SK-N-SH (cell line): Measurements from ENCODE around the gene HPX. TPM values are rescaled to one million over a fixed set of nuclear protein-coding genes. Genes with fewer than 3 reads are reported as not detected.
A peak's percentile ranks its signal among the peaks of the same experiment; 100 is the strongest.

ENCODE experiments used
- CTCF ChIA-PET: fragments of 300-600, 350-600 bp; formaldehyde crosslinking; extraction: SDS; loops from one replicate; lab custom pipeline; 2021; lab: Yijun Ruan, JAX
- POLR2A ChIA-PET: fragments of 350-600 bp; sonication (Branson Sonifier 250); formaldehyde crosslinking; extraction: SDS; loops from one replicate; lab custom pipeline; 2020; ENCODE audit warnings: antibody characterized with exemption, inconsistent platforms; lab: Yijun Ruan, JAX
- DNase-seq: peaks from one replicate; pipeline ENCODE4 v3.0.0; 2012
- H2AFZ ChIP-seq: fragments of 200-600 bp; sonication (generic); 2 replicates; pipeline ENCODE4 v1.8.1; 2016; ENCODE audit warnings: antibody characterized with exemption, mild to moderate bottlenecking, low read depth
- H3F3A ChIP-seq: fragments of 200-600 bp; sonication (generic); replicated peaks from 2 replicates; pipeline ENCODE3; 2016; ENCODE audit warnings: antibody characterized with exemption, mild to moderate bottlenecking; ENCODE audit not compliant: insufficient read depth
- H3K27ac ChIP-seq, 2 experiments: fragments of 200-500 bp in 1 of 2; fragments of 200-600 bp in 1 of 2; sonication (Bioruptor generic) in 1 of 2; sonication (generic), shearing (Covaris generic) in 1 of 2; 2 replicates each; pipeline versions ENCODE4 v1.5.1 to v1.6.1; 2014 to 2016; ENCODE audit warnings: low read depth in 2 of 2, inconsistent platforms in 1 of 2, low read length in 1 of 2, mild to moderate bottlenecking in 1 of 2, mixed read lengths in 1 of 2
- H3K27me3 ChIP-seq: fragments of 200-600 bp; sonication (generic), shearing (Covaris generic); 2 replicates; pipeline ENCODE4 v1.6.1; 2016; ENCODE audit warnings: mixed run types; ENCODE audit not compliant: insufficient read depth
- H3K36me3 ChIP-seq, 2 experiments: fragments of 200-500 bp in 1 of 2; fragments of 200-600 bp in 1 of 2; sonication (Bioruptor generic) in 1 of 2; sonication (generic) in 1 of 2; replicated peaks in 1 of 2; 2 replicates each; pipeline versions ENCODE3 to v1.5.1; 2014 to 2016; ENCODE audit warnings: low read length in 1 of 2, mild to moderate bottlenecking in 1 of 2; ENCODE audit not compliant: insufficient read depth in 2 of 2, control insufficient read depth in 1 of 2
- H3K4me1 ChIP-seq, 2 experiments: fragments of 200-500 bp in 1 of 2; fragments of 200-600 bp in 1 of 2; sonication (Bioruptor generic) in 1 of 2; sonication (generic), shearing (Covaris generic) in 1 of 2; 2 replicates each; pipeline versions ENCODE4 v1.5.1 to v1.6.1; 2014 to 2016; ENCODE audit warnings: low read depth in 1 of 2, low read length in 1 of 2, mixed run types in 1 of 2; ENCODE audit not compliant: insufficient read depth in 2 of 2, control insufficient read depth in 1 of 2
- H3K4me2 ChIP-seq: fragments of 200-600 bp; sonication (generic), shearing (Covaris generic); 2 replicates; pipeline ENCODE4 v1.6.1; 2017; ENCODE audit warnings: mixed run types
- H3K4me3 ChIP-seq, 2 experiments: fragments of 200-500 bp in 1 of 2; fragments of 200-600 bp in 1 of 2; sonication (Bioruptor generic) in 1 of 2; sonication (generic), shearing (Covaris generic) in 1 of 2; 2 replicates each; pipeline versions ENCODE4 v1.5.1 to v1.8.1; 2014 to 2016; ENCODE audit warnings: low read depth in 2 of 2, inconsistent platforms in 1 of 2, low read length in 1 of 2, mild to moderate bottlenecking in 1 of 2, mixed read lengths in 1 of 2, moderate library complexity in 1 of 2
- H3K79me2 ChIP-seq: fragments of 200-600 bp; sonication (generic); 2 replicates; pipeline ENCODE4 v1.8.1; 2017; ENCODE audit warnings: mild to moderate bottlenecking; ENCODE audit not compliant: insufficient read depth
- H3K9ac ChIP-seq: fragments of 200-600 bp; sonication (generic); 2 replicates; pipeline ENCODE4 v1.6.1; 2017; ENCODE audit warnings: mixed run types
- H3K9me2 ChIP-seq: fragments of 200-600 bp; sonication (generic); 2 replicates; pipeline ENCODE4 v1.6.1; 2017; ENCODE audit warnings: mixed run types
- H3K9me3 ChIP-seq: fragments of 200-600 bp; sonication (generic); 2 replicates; pipeline ENCODE4 v1.6.1; 2017; ENCODE audit warnings: mixed run types, mild to moderate bottlenecking, moderate library complexity
- H4K20me1 ChIP-seq: fragments of 200-600 bp; sonication (generic); 2 replicates; pipeline ENCODE4 v1.6.1; 2017; ENCODE audit warnings: mild to moderate bottlenecking, mixed run types; ENCODE audit not compliant: insufficient read depth
- CHD2 ChIP-seq: fragments of 150-350 bp; IDR thresholded peaks from 2 replicates; pipeline ENCODE4 v1.6.1; 2018; ENCODE audit warnings: low read length; ENCODE audit not compliant: partially characterized antibody
- JUND ChIP-seq: IDR thresholded peaks from 2 replicates; pipeline ENCODE4 v1.4.0; 2012
- RAD21 ChIP-seq: IDR thresholded peaks from 2 replicates; pipeline ENCODE4 v1.6.1; 2012; ENCODE audit warnings: mild to moderate bottlenecking, low read length
- RCOR1 ChIP-seq: fragments of 150-350 bp; IDR thresholded peaks from 2 replicates; pipeline ENCODE4 v1.6.1; 2017; ENCODE audit warnings: antibody characterized with exemption, low read length
- SMC3 ChIP-seq: IDR thresholded peaks from 2 replicates; pipeline ENCODE4 v1.6.1; 2012; ENCODE audit warnings: low read depth, low read length, improper control_type of control experiment
- TEAD4 ChIP-seq: IDR thresholded peaks from 2 replicates; pipeline ENCODE4 v1.4.0; 2012; ENCODE audit warnings: mild to moderate bottlenecking, borderline replicate concordance; ENCODE audit not compliant: insufficient read depth
- USF2 ChIP-seq: fragments of 150-350 bp; IDR thresholded peaks from 2 replicates; pipeline ENCODE4 v1.6.1; 2017; ENCODE audit warnings: antibody characterized with exemption, low read length, low read depth, borderline replicate concordance
- ZBTB33 ChIP-seq: IDR thresholded peaks from 2 replicates; pipeline ENCODE4 v1.4.0; 2012; ENCODE audit warnings: low read depth, borderline replicate concordance
- WGBS: methylation state at CpG from one replicate; pipeline ENCODE4 v1.1.6; 2017; ENCODE audit warnings: low lambda C conversion rate; 5-methylcytosine and 5-hydroxymethylcytosine counted together
- polyA plus RNA-seq, 3 experiments: library from polyadenylated mRNA; depleted of rRNA; stranded (reverse); fragments of >200 nt; gene quantifications; 2 replicates each; pipeline ENCODE4 v1.2.3, GENCODE V29; 2012
- TF ChIP-seq, protein P1 (sequence below): IDR thresholded peaks from 2 replicates; pipeline ENCODE4 v1.6.1; 2012; ENCODE audit warnings: mild to moderate bottlenecking, low read depth, low read length, moderate library complexity

Gene HPX
- polyA plus RNA-seq, 1 of the 3 experiments (the other 2 are of a cell fraction) = 1.8 TPM

DNA sequence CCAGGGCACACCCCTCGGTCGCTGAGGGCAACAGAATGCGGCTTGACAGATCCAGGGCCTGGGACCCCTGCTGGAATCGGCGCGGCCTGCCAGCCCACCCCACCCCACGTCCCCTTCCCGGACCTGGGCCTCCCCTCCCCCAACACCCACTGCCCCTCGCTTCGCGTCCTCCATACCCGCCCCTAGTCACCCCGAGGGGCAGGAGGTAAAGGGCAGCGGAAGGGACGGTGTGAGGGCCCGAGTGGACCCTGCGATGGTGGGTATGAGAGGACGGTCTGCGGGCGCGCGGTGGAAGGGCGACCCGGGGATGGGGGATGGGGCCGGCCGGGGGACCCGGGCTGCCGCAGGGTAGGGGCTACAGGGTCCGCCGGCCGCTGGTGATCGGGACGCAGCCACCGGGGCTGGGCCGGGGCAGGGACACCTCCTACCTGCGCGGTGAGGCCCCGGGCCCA is 22.2 kb downstream of the HPX start:
- POLR2A ChIA-PET = interaction anchor here (0.6 to 1.8 kb wide), 20 partner anchors 8 to 228 kb away, joined by 3 to 9 read pairs (median 4); partner anchors contain the start of genes HPX, SMPD1 and TAF10
- peak overlapping the region in 1 of 2 experiments; percentile 62; a peak in 2 of 4 replicates for H3K27ac ChIP-seq
- 0 out of 2 replicates have a peak, but pooled peaks cover 5% of the 10 kb centered on the region for H3K79me2 ChIP-seq

DNA sequence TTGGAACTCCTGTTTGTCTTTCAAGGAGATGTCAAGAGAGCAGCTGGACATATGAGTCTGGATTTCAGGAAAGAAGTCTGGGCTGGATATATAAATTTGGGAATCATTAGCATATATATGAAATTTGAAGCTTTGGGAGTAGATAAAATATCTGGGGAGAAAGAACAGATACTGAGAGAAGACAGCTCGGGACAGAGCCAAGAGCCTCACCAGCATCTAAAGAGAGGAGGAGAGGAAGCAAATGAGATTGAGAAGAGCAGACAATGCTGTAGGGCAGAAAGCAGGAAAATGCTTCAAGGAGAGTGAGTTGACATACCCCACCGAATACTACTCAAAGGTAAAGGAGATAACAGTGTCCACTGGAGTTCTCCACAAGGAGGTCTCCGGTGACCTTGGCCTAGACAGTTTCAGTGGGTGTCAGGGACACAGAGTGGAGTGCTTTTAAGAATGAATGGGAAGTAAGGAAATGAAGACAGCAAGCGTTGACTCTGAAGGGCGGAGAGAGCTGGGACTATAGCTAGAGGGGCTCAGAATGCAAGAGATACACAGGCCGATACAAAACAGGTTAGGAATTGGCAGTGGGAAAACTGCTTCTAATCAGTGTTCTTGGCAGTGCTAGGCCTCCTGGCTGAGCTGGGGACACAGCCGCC is 22.8 kb downstream of the HPX start:
- 59% methylated on average over 6 of the region's 7 CpGs for WGBS
- peak overlapping the region; percentile 93; the same call in 1 of the 2 replicates for H2AFZ ChIP-seq
- H3K9ac ChIP-seq = peak overlapping the region; percentile 78; the same call in 1 of the 2 replicates
- H3K4me3 ChIP-seq = peak overlapping the region; percentile 74 to 77
- TF ChIP-seq TEAD4 = no peak
- TF ChIP-seq USF2 = no peak
- no peak for TF ChIP-seq RCOR1
- TF ChIP-seq ZBTB33 = no peak
- no peak for TF ChIP-seq RAD21
- TF ChIP-seq SMC3 = no peak
- no peaks in the 10 kb centered on the region for H3F3A ChIP-seq
- H3K9me2 ChIP-seq = no peaks in the 10 kb centered on the region
- no peaks in the 10 kb centered on the region for H4K20me1 ChIP-seq
- H3K27me3 ChIP-seq = no peaks in the 10 kb centered on the region
- H3K79me2 ChIP-seq = 0 out of 2 replicates have a peak, but pooled peaks cover 5% of the 10 kb centered on the region
- DNase-seq = no peak
- H3K27ac ChIP-seq = peak overlapping the region in 1 of 2 experiments; percentile 62; a peak in 2 of 4 replicates
- H3K4me2 ChIP-seq = peak overlapping the region; percentile 82
- no peaks in the 10 kb centered on the region for H3K9me3 ChIP-seq
- H3K4me1 ChIP-seq = peaks cover 0 to 11% of the 10 kb centered on the region in 2 experiments; a peak in 1 of 4 replicates
- POLR2A ChIA-PET = interaction anchor here (1.1 to 1.8 kb wide), 5 partner anchors 8 to 23 kb away, joined by 3 to 8 read pairs (median 3); no protein-coding TSS in a partner anchor
- H3K36me3 ChIP-seq = no peaks in the 10 kb centered on the region
- CTCF ChIA-PET = interaction anchor here (1.0 to 4.1 kb wide), 6 partner anchors 21 to 287 kb away, joined by 4 to 14 read pairs (median 6); no protein-coding TSS in a partner anchor

More for the DNA sequence above, 22.2 kb downstream of the HPX start:
- Histone ChIP-seq H3K9ac (peak overlapping the region; percentile 78; the same call in 1 of the 2 replicates), H3K36me3 (no peaks in the 10 kb centered on the region), H3F3A (no peaks in the 10 kb centered on the region), H4K20me1 (no peaks in the 10 kb centered on the region), H3K4me1 (peaks cover 0 to 11% of the 10 kb centered on the region in 2 experiments; a peak in 1 of 4 replicates), H3K27me3 (no peaks in the 10 kb centered on the region), H3K9me3 (no peaks in the 10 kb centered on the region), H3K4me3 (peak overlapping the region; percentile 74 to 77), H3K4me2 (peak overlapping the region; percentile 82), H3K9me2 (no peaks in the 10 kb centered on the region), H2AFZ (peak overlapping the region; percentile 93; the same call in 1 of the 2 replicates)
- CTCF ChIA-PET = interaction anchor here (1.3 to 4.1 kb wide), 8 partner anchors 13 to 288 kb away, joined by 3 to 14 read pairs (median 6); no protein-coding TSS in a partner anchor
- no CpG with 5 or more reads among the region's 38 CpGs for WGBS
- no peak for DNase-seq
- TF ChIP-seq CHD2 (peak; percentile 7), JUND (no peak)
- TF ChIP-seq, protein P1, sequence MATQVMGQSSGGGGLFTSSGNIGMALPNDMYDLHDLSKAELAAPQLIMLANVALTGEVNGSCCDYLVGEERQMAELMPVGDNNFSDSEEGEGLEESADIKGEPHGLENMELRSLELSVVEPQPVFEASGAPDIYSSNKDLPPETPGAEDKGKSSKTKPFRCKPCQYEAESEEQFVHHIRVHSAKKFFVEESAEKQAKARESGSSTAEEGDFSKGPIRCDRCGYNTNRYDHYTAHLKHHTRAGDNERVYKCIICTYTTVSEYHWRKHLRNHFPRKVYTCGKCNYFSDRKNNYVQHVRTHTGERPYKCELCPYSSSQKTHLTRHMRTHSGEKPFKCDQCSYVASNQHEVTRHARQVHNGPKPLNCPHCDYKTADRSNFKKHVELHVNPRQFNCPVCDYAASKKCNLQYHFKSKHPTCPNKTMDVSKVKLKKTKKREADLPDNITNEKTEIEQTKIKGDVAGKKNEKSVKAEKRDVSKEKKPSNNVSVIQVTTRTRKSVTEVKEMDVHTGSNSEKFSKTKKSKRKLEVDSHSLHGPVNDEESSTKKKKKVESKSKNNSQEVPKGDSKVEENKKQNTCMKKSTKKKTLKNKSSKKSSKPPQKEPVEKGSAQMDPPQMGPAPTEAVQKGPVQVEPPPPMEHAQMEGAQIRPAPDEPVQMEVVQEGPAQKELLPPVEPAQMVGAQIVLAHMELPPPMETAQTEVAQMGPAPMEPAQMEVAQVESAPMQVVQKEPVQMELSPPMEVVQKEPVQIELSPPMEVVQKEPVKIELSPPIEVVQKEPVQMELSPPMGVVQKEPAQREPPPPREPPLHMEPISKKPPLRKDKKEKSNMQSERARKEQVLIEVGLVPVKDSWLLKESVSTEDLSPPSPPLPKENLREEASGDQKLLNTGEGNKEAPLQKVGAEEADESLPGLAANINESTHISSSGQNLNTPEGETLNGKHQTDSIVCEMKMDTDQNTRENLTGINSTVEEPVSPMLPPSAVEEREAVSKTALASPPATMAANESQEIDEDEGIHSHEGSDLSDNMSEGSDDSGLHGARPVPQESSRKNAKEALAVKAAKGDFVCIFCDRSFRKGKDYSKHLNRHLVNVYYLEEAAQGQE = no peak
